ENCODE measurements around the gene ETV6.

The ETV6 gene

DNA sequence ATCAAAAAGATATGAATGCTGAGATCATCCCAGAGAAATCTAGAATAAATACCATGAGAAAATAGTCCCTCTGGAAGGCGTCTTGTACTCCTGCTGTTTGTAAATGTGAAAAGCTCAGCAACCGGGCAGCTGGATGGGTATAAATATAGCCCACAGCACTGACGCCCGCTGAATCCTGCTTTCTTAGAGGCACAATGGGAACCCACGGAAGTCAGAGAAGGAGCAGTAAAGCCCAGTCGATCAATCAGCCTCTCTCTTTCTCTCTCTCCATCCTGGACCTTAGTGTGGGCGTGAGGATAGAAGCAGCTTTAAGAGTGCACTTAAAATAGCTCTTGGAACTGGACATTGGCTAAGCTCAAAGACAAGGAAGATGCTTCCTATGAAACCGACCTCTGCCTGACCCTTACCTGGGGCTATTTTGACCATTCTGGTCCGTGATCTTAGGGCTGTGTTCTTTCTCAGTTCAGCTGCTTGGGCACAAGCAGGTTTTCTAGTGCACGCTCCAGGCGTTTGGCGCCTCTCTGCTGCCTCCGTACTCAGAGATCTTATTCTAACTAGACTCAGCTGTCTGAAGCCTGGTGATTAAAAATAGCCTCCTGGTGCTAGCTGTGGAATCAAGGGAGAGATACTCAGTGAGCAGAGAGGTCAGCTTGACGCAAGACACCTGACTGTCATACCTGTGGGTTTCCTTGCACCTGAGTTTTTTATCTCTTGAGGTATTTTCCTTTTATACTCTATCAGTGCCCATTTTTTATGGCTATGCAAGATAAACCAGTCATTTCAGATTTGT, 144.6 kb downstream of the ETV6 start:
- peak; percentile 22 for DNase-seq (ENCODE audit: low read depth)
- TF ChIP-seq, protein P1, sequence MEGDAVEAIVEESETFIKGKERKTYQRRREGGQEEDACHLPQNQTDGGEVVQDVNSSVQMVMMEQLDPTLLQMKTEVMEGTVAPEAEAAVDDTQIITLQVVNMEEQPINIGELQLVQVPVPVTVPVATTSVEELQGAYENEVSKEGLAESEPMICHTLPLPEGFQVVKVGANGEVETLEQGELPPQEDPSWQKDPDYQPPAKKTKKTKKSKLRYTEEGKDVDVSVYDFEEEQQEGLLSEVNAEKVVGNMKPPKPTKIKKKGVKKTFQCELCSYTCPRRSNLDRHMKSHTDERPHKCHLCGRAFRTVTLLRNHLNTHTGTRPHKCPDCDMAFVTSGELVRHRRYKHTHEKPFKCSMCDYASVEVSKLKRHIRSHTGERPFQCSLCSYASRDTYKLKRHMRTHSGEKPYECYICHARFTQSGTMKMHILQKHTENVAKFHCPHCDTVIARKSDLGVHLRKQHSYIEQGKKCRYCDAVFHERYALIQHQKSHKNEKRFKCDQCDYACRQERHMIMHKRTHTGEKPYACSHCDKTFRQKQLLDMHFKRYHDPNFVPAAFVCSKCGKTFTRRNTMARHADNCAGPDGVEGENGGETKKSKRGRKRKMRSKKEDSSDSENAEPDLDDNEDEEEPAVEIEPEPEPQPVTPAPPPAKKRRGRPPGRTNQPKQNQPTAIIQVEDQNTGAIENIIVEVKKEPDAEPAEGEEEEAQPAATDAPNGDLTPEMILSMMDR (IDR thresholded peaks at IDR 0.05; ENCODE audit: low read length, missing control alignments) = no peak
- no peak overlapping the region for H3K4me3 ChIP-seq (replicated peaks; ENCODE audit: low read depth, low read length)

- no peak for DNase-seq (ENCODE audit: low read depth)
- no peak overlapping the region for H3K4me3 ChIP-seq (replicated peaks; ENCODE audit: low read depth, low read length)
- TF ChIP-seq, protein P1 (IDR thresholded peaks at IDR 0.05; ENCODE audit: low read length, missing control alignments) = no peak
These were observed 145.3 kb downstream of the ETV6 start for GRCh38 chr12:11794751-11795150.

DNA sequence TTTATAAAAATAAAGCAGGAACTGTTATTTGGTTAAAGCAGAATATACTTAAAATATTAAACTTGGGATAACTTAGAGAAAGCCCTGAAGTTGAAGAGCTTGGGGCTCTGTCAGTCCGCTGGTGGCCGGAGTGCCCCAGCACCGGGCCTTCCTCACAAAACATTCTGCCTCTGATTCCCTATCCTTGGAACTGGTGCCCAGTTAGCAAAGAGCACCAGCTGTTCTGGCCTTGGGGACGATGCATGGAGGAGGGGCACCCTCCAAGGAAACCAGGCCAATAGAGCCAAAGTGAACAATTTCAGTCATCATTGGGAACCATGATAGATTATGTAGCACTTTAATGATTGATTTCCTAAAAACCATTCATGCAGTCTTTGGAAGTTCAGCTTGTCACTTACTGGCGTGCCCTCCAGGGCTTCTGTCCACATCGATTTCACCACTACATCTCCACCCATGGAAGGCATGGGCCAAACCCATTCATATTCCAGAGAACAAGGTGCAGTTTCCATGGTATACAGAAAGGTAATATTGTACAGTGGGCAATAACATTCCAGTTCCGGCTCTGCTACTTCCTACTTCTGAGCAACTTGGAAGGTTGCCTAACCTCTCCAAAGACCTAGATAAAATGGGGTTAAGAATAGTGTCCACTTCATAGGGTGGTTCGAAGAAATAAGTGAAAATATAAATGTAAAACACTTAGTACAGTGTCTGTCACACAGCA, 145.9 kb downstream of the ETV6 start:
- TF ChIP-seq, protein P1 (IDR thresholded peaks at IDR 0.05; ENCODE audit: low read length, missing control alignments) = no peak
- DNase-seq (ENCODE audit: low read depth) = no peak
- no peak overlapping the region for H3K4me3 ChIP-seq (replicated peaks; ENCODE audit: low read depth, low read length)

DNA sequence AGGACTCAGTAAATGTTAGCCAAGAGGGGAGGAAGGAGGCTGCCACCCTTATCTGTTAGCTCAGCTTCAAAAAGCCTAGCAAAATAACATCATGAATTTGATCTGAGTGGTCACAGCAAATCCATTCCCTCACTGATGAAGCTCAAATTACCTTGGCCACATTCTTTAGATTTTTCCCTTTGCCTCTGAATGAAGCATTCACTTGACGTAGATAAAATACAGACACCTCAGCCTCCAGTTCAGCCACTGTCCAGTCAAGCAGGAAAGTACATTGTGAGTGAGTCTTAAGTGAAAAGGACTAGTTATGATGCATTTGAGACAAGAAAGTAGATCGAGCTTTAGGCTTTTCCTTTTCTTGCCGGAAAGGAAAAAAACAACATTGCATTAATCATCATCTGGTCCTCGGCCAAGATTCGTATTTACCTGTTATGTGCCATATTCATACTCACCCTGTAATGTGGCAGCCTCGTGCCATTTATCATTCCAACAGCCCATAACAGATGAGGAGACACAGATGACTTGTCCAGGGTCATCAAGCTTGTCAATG, 146.5 kb downstream of the ETV6 start:
- DNase-seq (ENCODE audit: low read depth) = peak; percentile 82
- TF ChIP-seq, protein P1 (IDR thresholded peaks at IDR 0.05; ENCODE audit: low read length, missing control alignments) = no peak
- H3K4me3 ChIP-seq (replicated peaks; ENCODE audit: low read depth, low read length) = no peak overlapping the region

GRCh38 chr12:11797317-11797913, 147.9 kb downstream of the ETV6 start:
- TF ChIP-seq, protein P1 (IDR thresholded peaks at IDR 0.05; ENCODE audit: low read length, missing control alignments) = no peak
- DNase-seq (ENCODE audit: low read depth) = peak; percentile 82
- no peak overlapping the region for H3K4me3 ChIP-seq (replicated peaks; ENCODE audit: low read depth, low read length)

DNA sequence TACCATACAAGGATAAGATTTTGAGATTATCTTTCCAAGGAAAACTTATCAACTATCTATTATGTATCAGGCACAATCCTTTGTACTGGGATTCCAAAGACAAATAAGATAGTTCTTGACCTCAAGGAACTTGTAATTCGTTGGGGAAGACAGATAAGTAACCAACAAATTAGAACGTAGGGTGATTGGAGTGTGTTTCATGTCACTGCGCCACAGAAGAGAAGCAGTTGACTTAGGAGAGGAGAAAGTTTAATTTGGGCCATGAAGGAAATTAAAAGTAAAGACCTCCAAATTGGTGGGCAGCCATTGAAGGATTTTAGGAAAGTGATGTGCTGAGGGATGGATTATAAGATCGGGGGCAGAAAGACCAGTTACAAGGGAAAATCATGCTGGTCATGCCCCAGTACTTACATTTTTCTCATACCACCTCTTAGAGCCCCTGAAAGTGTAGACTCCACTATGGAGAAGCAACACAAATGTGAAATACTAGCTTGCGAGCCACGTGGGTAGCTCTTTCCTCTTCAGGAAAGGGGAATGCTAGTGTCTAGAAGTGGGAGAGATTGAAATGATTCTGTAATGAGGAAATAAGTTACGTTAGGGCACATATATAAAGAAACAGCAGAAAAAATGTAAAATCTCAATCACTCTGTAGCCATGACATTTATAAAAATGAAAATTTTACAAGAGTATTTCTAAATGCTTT, 148.7 kb downstream of the ETV6 start:
- H3K4me3 ChIP-seq (replicated peaks; ENCODE audit: low read depth, low read length) = no peak overlapping the region
- TF ChIP-seq, protein P1 (IDR thresholded peaks at IDR 0.05; ENCODE audit: low read length, missing control alignments) = no peak
- DNase-seq (ENCODE audit: low read depth) = peak; percentile 14
